ENCODE measurements around the gene EIF3C.
"Not testable (repeated sequence)": the region's sequence is repeated elsewhere in the genome, so short reads cannot be mapped to it uniquely, and the experiment has no call there.

EIF3C gene

GRCh38 chr16:28711220-28712083 is at the start of gene EIF3C:
TSS of gene EIF3C (plus strand) at chr16:28711464. CDS start at chr16:28711687, 223 bp downstream.
- DNase-seq = not testable (repeated sequence)

GRCh38 chr16:28666264-28666663 is 45.0 kb upstream of the EIF3C start:
- DNase-seq = not testable (repeated sequence)

- not testable (repeated sequence) for DNase-seq
These were observed 43.8 kb upstream of the EIF3C start for GRCh38 chr16:28667480-28667879.

- DNase-seq = not testable (repeated sequence)
These were observed 43.1 kb upstream of the EIF3C start for GRCh38 chr16:28668199-28668598.

GRCh38 chr16:28688327-28688952 is 22.8 kb upstream of the EIF3C start:
- DNase-seq = not testable (repeated sequence)

- not testable (repeated sequence) for DNase-seq
These were observed 21.8 kb upstream of the EIF3C start for GRCh38 chr16:28689425-28689824.

- DNase-seq = not testable (repeated sequence)
These were observed 19.5 kb upstream of the EIF3C start for GRCh38 chr16:28691722-28692121.

GRCh38 chr16:28693257-28693950 is 17.9 kb upstream of the EIF3C start:
- DNase-seq = not testable (repeated sequence)

GRCh38 chr16:28699792-28700191 is 11.5 kb upstream of the EIF3C start:
- not testable (repeated sequence) for DNase-seq

GRCh38 chr16:28700349-28700748 is 10.9 kb upstream of the EIF3C start:
- DNase-seq = not testable (repeated sequence)

- not testable (repeated sequence) for DNase-seq
These were observed 9.9 kb upstream of the EIF3C start for GRCh38 chr16:28701384-28701783.

GRCh38 chr16:28704246-28704645 is 7.0 kb upstream of the EIF3C start:
- DNase-seq = not testable (repeated sequence)

- not testable (repeated sequence) for DNase-seq
These were observed 11.8 kb downstream of the EIF3C start for GRCh38 chr16:28722852-28723650.

GRCh38 chr16:28731253-28731652 is 20.0 kb downstream of the EIF3C start:
- not testable (repeated sequence) for DNase-seq

- DNase-seq = not testable (repeated sequence)
These were observed 21.3 kb downstream of the EIF3C start for GRCh38 chr16:28732455-28733124.

- DNase-seq = not testable (repeated sequence)
These were observed 28.5 kb downstream of the EIF3C start for GRCh38 chr16:28739787-28740186.

- not testable (repeated sequence) for DNase-seq
These were observed 29.4 kb downstream of the EIF3C start for GRCh38 chr16:28740631-28741030.

GRCh38 chr16:28741295-28741694 is 30.0 kb downstream of the EIF3C start:
- DNase-seq = not testable (repeated sequence)

- not testable (repeated sequence) for DNase-seq
These were observed 35.5 kb downstream of the EIF3C start for GRCh38 chr16:28746618-28747350.

GRCh38 chr16:28749997-28750465 is 38.8 kb downstream of the EIF3C start:
- peak; percentile 39 to 40 for DNase-seq

Measured in stimulated activated CD4-positive, alpha-beta T cell treated with anti-CD3 and anti-CD28 coated beads, Interleukin-4, amount 100 ng/mL, for 4 hours (primary cell).